ENCODE measurements around the gene CCKAR. TPM values are rescaled to one million over a fixed set of nuclear protein-coding genes. Genes with fewer than 3 reads are reported as not detected.
"Not testable (repeated sequence)": the region's sequence is repeated elsewhere in the genome, so short reads cannot be mapped to it uniquely, and the experiment has no call there.

The CCKAR gene
- polyA plus RNA-seq, 4 donors, result 0.18 TPM; not detected in 3

GRCh38 chr4:26503427-26503826 lies 13.1 kb upstream of the CCKAR start:
- H3K36me3 ChIP-seq (ENCODE audit: control insufficient read depth in 3 of 3, insufficient read depth in 2 of 3, low read depth in 1 of 3, low read length in 3 of 3), result no peaks in the 10 kb centered on the region
- H3K27ac ChIP-seq (ENCODE audit: low read depth in 1 of 3, low read length in 2 of 3), result no peak overlapping the region
- no peak overlapping the region for H3K4me3 ChIP-seq (ENCODE audit: low read depth in 1 of 3, low read length in 3 of 3)
- H3K9me3 ChIP-seq (ENCODE audit: control insufficient read depth in 2 of 2, insufficient read depth in 1 of 2, low read depth in 1 of 2, low read length in 1 of 2), result no peaks in the 10 kb centered on the region
- H3K4me1 ChIP-seq (ENCODE audit: control insufficient read depth in 3 of 3, insufficient read depth in 2 of 3, low read depth in 1 of 3, low read length in 2 of 3), result no peaks in the 10 kb centered on the region
- DNase-seq, result no peak
- no peaks in the 10 kb centered on the region for H3K27me3 ChIP-seq (ENCODE audit: control insufficient read depth in 3 of 3, insufficient read depth in 3 of 3, low read length in 3 of 3)
- FAIRE-seq, result no peak
- 29 to 59% (median 31%) methylated on average over 5 of the region's 5 CpGs for WGBS, 3 donors

DNA sequence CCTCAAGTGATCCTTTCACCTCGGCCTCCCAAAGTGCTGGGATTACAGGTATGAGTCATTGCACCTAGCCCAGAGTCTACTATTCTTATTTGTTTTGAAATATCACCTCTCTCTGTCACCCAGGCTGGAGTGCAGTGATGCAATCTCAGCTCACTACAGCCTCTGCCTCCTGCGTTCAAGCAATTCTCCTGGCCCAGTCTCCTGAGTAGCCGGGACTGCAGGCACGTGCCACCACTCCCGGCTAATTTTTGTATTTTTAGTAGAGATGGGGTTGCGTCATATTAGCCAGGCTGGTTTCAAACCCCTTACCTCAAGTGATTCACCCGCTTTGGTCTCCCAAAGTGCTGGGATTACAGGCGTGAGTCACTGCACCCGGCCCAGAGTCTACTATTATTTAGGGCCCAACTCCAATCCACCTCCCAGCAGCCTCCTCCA lies 10.3 kb upstream of the CCKAR start:
- not testable (repeated sequence) for H3K27me3 ChIP-seq (ENCODE audit: control insufficient read depth in 3 of 3, insufficient read depth in 3 of 3, low read length in 3 of 3); FAIRE-seq; DNase-seq; H3K4me1 ChIP-seq (ENCODE audit: control insufficient read depth in 3 of 3, insufficient read depth in 2 of 3, low read depth in 1 of 3, low read length in 2 of 3); H3K27ac ChIP-seq (ENCODE audit: low read depth in 1 of 3, low read length in 2 of 3); H3K9me3 ChIP-seq (ENCODE audit: control insufficient read depth in 2 of 2, insufficient read depth in 1 of 2, low read depth in 1 of 2, low read length in 1 of 2); H3K36me3 ChIP-seq (ENCODE audit: control insufficient read depth in 3 of 3, insufficient read depth in 2 of 3, low read depth in 1 of 3, low read length in 3 of 3); H3K4me3 ChIP-seq (ENCODE audit: low read depth in 1 of 3, low read length in 3 of 3)
- WGBS, 3 donors, result 85 to 92% (median 86%) methylated on average over 9 of the region's 9 CpGs

DNA sequence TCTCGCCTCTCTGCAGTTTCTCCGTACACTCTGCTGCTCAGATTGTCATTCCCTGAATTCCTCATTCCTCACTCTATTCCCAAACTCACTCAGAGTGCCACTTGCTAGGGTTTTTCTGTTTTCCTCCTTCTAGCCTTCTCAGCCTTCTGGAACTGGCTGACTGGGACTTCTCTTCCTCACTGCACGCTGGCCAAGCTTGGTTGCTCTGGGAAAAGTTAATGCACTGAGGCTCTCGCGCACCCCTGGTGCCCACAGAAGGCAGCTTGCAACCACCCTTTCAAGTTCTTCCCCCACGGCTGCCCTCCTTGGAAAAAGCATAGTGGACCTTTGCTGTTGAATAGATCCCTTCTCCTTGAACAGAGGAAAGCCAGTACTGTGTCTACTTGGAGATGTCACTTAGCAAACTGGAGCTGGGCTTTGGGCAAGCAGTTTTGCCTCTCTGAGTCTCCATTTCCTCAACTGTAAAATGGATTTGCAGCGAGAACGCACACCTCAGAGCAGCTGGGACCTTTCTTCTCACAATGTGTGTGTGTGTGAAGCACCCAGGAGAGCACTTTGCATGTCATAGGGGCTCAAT lies 6.0 kb upstream of the CCKAR start:
- Histone ChIP-seq H3K27me3 (ENCODE audit: control insufficient read depth in 3 of 3, insufficient read depth in 3 of 3, low read length in 3 of 3) (peaks cover 0 to 9% (median 0%) of the 10 kb centered on the region in 3 donors), H3K4me1 (ENCODE audit: control insufficient read depth in 3 of 3, insufficient read depth in 2 of 3, low read depth in 1 of 3, low read length in 2 of 3) (no peaks in the 10 kb centered on the region), H3K4me3 (ENCODE audit: low read depth in 1 of 3, low read length in 3 of 3) (no peak overlapping the region), H3K27ac (ENCODE audit: low read depth in 1 of 3, low read length in 2 of 3) (no peak overlapping the region), H3K9me3 (ENCODE audit: control insufficient read depth in 2 of 2, insufficient read depth in 1 of 2, low read depth in 1 of 2, low read length in 1 of 2) (no peaks in the 10 kb centered on the region), H3K36me3 (ENCODE audit: control insufficient read depth in 3 of 3, insufficient read depth in 2 of 3, low read depth in 1 of 3, low read length in 3 of 3) (no peaks in the 10 kb centered on the region)
- FAIRE-seq (no peak), DNase-seq (no peak)
- WGBS, 3 donors, result 77 to 89% (median 84%) methylated on average over 8 of the region's 8 CpGs

DNA sequence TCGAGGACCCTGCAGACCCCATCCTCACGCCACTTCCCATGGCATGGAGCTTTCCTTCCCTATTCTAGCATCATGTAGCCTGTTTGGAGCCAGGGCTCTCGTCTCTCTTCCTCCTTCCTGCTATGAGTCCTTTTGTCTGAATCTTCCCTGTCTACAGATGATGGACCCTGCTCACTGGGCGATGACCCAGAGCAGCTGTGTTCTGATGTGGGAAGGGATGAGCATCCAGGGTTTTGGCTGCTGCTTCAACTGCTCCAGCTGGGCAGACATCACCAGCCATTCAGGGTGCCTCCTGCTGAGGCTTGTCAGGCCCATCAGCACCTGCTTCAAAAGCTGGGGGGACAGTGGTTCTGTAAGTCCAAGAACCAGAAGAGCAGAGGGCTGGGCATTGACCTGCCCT lies 3.2 kb upstream of the CCKAR start:
- H3K27me3 ChIP-seq (ENCODE audit: control insufficient read depth in 3 of 3, insufficient read depth in 3 of 3, low read length in 3 of 3), result peaks cover 0 to 27% (median 2%) of the 10 kb centered on the region in 3 donors
- FAIRE-seq (no peak), DNase-seq (no peak)
- WGBS, 3 donors, result 82 to 92% (median 87%) methylated on average over 4 of the region's 4 CpGs
- no peaks in the 10 kb centered on the region for H3K36me3 ChIP-seq (ENCODE audit: control insufficient read depth in 3 of 3, insufficient read depth in 2 of 3, low read depth in 1 of 3, low read length in 3 of 3)
- H3K4me3 ChIP-seq (ENCODE audit: low read depth in 1 of 3, low read length in 3 of 3), result no peak overlapping the region
- no peak overlapping the region for H3K27ac ChIP-seq (ENCODE audit: low read depth in 1 of 3, low read length in 2 of 3)
- no peaks in the 10 kb centered on the region for H3K9me3 ChIP-seq (ENCODE audit: control insufficient read depth in 2 of 2, insufficient read depth in 1 of 2, low read depth in 1 of 2, low read length in 1 of 2)
- no peaks in the 10 kb centered on the region for H3K4me1 ChIP-seq (ENCODE audit: control insufficient read depth in 3 of 3, insufficient read depth in 2 of 3, low read depth in 1 of 3, low read length in 2 of 3)

GRCh38 chr4:26491449-26492170 lies 1.3 kb upstream of the CCKAR start:
- Histone ChIP-seq H3K4me3 (ENCODE audit: low read depth in 1 of 3, low read length in 3 of 3) (no peak overlapping the region), H3K27ac (ENCODE audit: low read depth in 1 of 3, low read length in 2 of 3) (no peak overlapping the region), H3K36me3 (ENCODE audit: control insufficient read depth in 3 of 3, insufficient read depth in 2 of 3, low read depth in 1 of 3, low read length in 3 of 3) (no peaks in the 10 kb centered on the region), H3K9me3 (ENCODE audit: control insufficient read depth in 2 of 2, insufficient read depth in 1 of 2, low read depth in 1 of 2, low read length in 1 of 2) (no peaks in the 10 kb centered on the region), H3K27me3 (ENCODE audit: control insufficient read depth in 3 of 3, insufficient read depth in 3 of 3, low read length in 3 of 3) (peaks cover 0 to 28% (median 2%) of the 10 kb centered on the region in 3 donors), H3K4me1 (ENCODE audit: control insufficient read depth in 3 of 3, insufficient read depth in 2 of 3, low read depth in 1 of 3, low read length in 2 of 3) (no peaks in the 10 kb centered on the region)
- FAIRE-seq (no peak), DNase-seq (no peak)
- 82 to 87% (median 84%) methylated on average over 7 of the region's 7 CpGs for WGBS, 3 donors

DNA sequence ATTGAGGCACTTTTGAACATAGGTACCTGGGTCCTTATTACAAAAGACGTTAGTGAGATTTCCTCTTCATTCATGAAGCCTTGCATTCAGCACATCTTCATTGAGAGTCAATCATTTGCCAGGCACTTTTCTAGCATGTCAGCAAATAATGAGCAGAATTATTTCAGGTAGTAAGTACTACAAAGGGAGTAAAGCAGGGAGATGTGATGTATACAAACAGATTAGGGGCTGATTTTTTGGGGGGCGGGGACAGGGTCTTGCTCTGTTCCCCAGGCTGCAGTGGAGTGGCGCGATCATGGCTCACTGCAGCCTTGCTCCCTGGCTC lies 638 bp upstream of the CCKAR start:
- H3K27ac ChIP-seq (ENCODE audit: low read depth in 1 of 3, low read length in 2 of 3), result no peak overlapping the region
- H3K36me3 ChIP-seq (ENCODE audit: control insufficient read depth in 3 of 3, insufficient read depth in 2 of 3, low read depth in 1 of 3, low read length in 3 of 3), result no peaks in the 10 kb centered on the region
- H3K4me3 ChIP-seq (ENCODE audit: low read depth in 1 of 3, low read length in 3 of 3), result no peak overlapping the region
- FAIRE-seq (no peak), DNase-seq (no peak)
- H3K4me1 ChIP-seq (ENCODE audit: control insufficient read depth in 3 of 3, insufficient read depth in 2 of 3, low read depth in 1 of 3, low read length in 2 of 3), result no peaks in the 10 kb centered on the region
- WGBS, 3 donors, result 74 to 85% (median 76%) methylated on average over 4 of the region's 4 CpGs
- no peaks in the 10 kb centered on the region for H3K9me3 ChIP-seq (ENCODE audit: control insufficient read depth in 2 of 2, insufficient read depth in 1 of 2, low read depth in 1 of 2, low read length in 1 of 2)
- peaks cover 0 to 28% (median 2%) of the 10 kb centered on the region in 3 donors for H3K27me3 ChIP-seq (ENCODE audit: control insufficient read depth in 3 of 3, insufficient read depth in 3 of 3, low read length in 3 of 3)

- no peak for DNase-seq
- Histone ChIP-seq H3K4me1 (ENCODE audit: control insufficient read depth in 3 of 3, insufficient read depth in 2 of 3, low read depth in 1 of 3, low read length in 2 of 3) (no peaks in the 10 kb centered on the region), H3K27ac (ENCODE audit: low read depth in 1 of 3, low read length in 2 of 3) (no peak overlapping the region), H3K36me3 (ENCODE audit: control insufficient read depth in 3 of 3, insufficient read depth in 2 of 3, low read depth in 1 of 3, low read length in 3 of 3) (no peaks in the 10 kb centered on the region), H3K4me3 (ENCODE audit: low read depth in 1 of 3, low read length in 3 of 3) (no peak overlapping the region), H3K27me3 (ENCODE audit: control insufficient read depth in 3 of 3, insufficient read depth in 3 of 3, low read length in 3 of 3) (peaks cover 0 to 28% (median 2%) of the 10 kb centered on the region in 3 donors), H3K9me3 (ENCODE audit: control insufficient read depth in 2 of 2, insufficient read depth in 1 of 2, low read depth in 1 of 2, low read length in 1 of 2) (no peaks in the 10 kb centered on the region)
- 85 to 91% (median 89%) methylated on average over 19 of the region's 19 CpGs for WGBS, 3 donors
- no peak for FAIRE-seq
These were observed 941 bp downstream of the CCKAR start for GRCh38 chr4:26489101-26489985.

GRCh38 chr4:26485684-26486083 lies 4.6 kb downstream of the CCKAR start:
- Histone ChIP-seq H3K4me1 (ENCODE audit: control insufficient read depth in 3 of 3, insufficient read depth in 2 of 3, low read depth in 1 of 3, low read length in 2 of 3) (no peaks in the 10 kb centered on the region), H3K9me3 (ENCODE audit: control insufficient read depth in 2 of 2, insufficient read depth in 1 of 2, low read depth in 1 of 2, low read length in 1 of 2) (no peaks in the 10 kb centered on the region), H3K27ac (ENCODE audit: low read depth in 1 of 3, low read length in 2 of 3) (no peak overlapping the region), H3K36me3 (ENCODE audit: control insufficient read depth in 3 of 3, insufficient read depth in 2 of 3, low read depth in 1 of 3, low read length in 3 of 3) (no peaks in the 10 kb centered on the region), H3K4me3 (ENCODE audit: low read depth in 1 of 3, low read length in 3 of 3) (no peak overlapping the region), H3K27me3 (ENCODE audit: control insufficient read depth in 3 of 3, insufficient read depth in 3 of 3, low read length in 3 of 3) (peaks cover 0 to 17% (median 2%) of the 10 kb centered on the region in 3 donors)
- DNase-seq, result no peak
- no peak for FAIRE-seq
- WGBS, 3 donors, result 13 to 52% (median 27%) methylated on average over 7 of the region's 7 CpGs

All from small intestine (tissue), 7 donors.